Superior temporal gyrus (tissue), 1 donor: Measurements from ENCODE around the gene DCUN1D3.
"Not testable (repeated sequence)": the region's sequence is repeated elsewhere in the genome, so short reads cannot be mapped to it uniquely, and the experiment has no call there.

Experiments used
- DNase-seq: peaks from one replicate; pipeline ENCODE4 v3.0.0-alpha.2; 2016; ENCODE audit errors: extremely low spot score

Gene DCUN1D3, protein sequence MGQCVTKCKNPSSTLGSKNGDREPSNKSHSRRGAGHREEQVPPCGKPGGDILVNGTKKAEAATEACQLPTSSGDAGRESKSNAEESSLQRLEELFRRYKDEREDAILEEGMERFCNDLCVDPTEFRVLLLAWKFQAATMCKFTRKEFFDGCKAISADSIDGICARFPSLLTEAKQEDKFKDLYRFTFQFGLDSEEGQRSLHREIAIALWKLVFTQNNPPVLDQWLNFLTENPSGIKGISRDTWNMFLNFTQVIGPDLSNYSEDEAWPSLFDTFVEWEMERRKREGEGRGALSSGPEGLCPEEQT

DNA sequence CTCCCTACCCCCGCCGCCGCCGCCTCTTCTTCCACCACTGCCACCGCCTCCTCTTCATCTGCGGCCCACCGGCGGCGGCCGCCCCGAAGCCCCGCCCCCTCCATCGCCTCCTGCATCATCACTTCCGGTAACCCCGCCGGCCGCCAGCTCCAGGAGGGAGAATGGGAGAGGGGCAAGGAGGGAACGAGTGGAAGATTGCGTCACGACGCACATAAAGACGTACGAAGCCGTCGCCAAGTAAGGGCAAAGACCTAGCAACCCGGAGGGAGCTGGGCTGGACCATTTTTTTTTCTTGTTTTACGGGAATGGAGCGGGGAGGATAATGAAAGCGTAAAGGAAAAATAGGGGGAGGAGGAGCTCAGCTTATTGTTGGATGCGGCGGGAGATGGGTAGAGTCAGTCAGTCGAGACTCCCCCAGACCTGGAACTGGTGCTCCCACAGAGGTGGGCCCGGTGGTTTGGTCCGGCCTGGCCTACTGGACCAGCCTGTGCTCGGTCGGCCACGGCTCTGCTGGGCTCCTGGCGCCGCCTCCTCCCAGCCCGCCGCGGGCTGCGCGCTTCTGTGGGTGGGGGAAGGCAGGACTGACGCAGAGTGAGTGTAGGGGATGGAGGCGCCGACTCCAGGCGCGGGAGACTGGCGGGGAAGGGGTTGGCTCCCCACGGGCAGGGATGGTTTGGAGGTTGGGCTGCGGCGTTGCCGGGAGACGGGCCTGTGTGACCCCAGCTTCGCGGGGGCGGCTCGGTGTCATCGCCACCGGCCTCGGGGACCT, at the start of gene DCUN1D3, which contains the start of gene LYRM1:
Gene DCUN1D3, minus strand, starts transcription at position 60 of the 769 bp plus-strand sequence. CDS start 37,820 bp downstream, outside the sequence.
Gene LYRM1, plus strand, starts transcription at position 473 of the 769 bp plus-strand sequence. CDS start 14,785 bp downstream, outside the sequence.
- peak; percentile 98 for DNase-seq

DNA sequence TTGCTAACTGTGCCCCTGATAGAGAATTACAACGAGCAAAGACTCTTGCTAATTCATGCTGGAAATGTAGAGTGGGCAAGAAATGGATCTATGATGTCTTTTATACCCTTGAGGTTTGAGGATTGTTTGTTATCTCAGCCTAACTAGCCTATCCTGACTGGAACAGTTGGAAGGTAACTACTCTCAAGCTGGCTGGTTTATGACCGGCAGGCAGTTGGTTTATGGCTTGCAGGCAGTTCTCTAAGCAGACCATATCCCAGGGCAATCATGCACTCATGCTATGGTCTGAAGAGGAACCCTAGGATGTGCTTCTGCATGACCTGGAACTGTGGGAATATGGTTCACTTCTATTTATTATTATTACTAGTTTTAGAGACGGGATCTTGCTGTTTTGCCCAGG, 49.5 kb upstream of the DCUN1D3 start:
- no peak for DNase-seq

DNA sequence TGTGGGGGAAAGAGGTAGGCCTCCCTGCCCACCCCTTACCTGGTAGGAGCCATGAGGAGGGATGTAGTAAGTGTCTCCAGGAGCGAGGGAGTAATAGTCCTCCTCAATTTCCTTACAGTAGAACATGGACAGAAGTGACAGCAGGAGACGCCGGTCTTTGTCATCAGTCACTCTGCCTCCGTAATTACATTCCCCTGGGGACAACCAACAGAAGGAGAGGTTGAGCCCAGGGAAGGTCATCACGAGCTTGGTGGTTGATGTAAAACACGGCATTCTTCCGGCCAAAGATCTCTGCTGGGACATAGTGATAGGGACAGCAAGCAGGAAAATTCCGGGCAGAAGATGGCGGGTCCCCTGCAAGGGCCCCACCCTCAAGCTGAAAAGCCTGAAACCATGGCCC, 48.3 kb upstream of the DCUN1D3 start:
- DNase-seq, result no peak

DNA sequence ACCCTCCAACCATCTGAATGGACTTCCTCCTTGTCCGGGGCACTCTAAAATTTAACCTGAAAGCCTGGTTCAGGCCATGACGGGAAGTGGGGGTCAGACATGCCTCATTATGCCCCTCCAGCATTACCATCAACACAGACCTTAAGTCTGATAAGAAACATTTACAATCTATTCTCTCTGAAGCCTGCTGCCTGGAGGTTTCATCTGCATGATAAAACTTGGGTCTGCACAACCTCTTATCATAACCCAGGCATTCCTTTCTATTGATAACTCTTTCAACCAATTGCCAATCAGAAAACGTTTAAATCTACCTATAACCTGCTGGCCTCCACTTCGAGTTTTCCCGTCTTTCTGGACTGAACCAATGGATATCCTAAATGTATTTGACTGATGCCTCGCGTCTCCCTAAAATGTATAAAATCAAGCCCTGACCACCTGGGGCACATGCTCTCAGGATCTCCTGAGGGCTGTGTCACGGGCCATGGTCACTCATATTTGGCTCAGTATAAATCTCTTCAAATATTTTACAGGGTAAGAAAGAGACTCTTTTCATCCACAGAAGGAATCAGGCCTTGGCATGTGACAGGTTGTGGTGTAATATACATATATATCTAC, 46.0 kb upstream of the DCUN1D3 start:
- no peak for DNase-seq

DNA sequence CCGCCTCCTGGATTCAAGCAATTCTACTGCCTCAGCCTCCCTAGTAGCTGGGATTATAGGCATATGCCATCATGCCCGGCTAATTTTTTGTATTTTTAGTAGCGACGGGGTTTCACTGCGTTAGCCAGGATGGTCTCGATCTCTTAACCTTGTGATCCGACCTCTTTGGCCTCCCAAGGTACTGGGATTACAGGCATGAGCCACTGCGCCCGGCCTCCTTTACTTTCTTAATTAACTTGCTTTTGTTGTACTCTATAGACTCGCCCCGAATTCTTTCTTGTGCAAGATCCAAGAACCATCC, 45.4 kb upstream of the DCUN1D3 start:
- DNase-seq, result not testable (repeated sequence)

DNA sequence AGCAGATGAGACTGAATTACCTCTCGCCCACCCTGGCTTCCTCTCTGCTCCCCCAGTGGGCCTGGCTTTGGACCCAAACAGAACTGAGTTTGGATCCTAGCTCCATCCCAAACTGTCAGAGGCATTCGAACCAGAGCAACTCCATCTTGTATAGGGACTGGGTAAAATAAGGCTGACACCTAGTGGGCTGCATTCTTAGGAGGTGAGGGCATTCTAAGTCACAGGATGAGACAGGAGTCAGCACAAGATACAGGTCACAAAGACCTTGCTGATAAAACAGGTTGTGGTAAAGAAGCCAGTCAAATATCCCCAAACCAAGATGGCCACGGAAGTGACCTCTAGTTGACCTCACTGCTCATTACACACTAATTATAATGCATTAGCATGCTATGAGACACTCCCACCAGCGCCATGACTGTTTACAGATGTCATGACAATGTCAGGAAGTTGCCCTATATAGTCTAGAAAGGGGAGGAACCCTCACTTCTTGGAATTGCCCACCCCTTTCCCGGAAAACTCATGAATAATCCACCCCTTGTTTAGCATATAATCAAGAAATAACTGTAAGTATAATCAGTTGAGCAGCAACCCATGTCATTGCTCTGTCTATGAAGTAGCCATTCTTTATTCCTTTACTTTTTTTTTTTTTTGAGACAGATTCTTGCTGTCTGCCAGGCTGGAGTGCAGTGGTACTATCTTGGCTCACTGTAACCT, 44.9 kb upstream of the DCUN1D3 start:
- DNase-seq, result no peak

DNA sequence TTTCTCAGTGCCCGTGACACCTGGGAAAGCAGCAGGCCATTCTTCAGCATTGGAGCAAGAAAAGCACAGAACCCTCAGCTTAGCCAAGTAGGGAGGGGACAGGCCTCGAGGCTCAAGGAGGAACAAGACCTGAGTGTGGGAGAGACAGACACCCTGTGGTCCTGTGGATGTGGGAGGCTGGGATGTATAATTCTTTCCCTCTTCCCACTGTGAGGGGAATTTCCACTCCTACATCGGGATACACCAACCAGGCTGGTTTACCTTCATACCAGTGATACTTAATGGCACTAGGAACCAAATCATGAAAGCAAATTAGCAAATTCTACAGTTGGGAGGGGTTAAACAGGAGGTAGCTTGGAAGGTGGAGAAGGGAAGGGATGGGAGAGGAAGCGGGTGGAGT, 42.1 kb upstream of the DCUN1D3 start:
- DNase-seq, result no peak

DNA sequence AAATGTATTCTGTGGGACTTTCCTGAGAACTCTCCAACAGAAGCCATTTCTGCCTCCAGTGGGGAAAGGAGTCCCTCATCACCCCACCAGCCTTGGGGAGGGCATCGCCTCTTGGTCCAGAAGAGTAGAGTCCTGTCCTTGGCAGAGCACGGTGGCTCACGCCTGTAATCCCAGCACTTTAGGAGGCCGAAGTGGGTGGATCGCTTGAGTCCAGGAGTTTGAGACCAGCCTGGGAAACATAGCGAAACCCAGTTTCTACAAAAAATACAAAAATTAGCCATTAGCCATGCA, 41.4 kb upstream of the DCUN1D3 start:
- DNase-seq, result no peak

DNA sequence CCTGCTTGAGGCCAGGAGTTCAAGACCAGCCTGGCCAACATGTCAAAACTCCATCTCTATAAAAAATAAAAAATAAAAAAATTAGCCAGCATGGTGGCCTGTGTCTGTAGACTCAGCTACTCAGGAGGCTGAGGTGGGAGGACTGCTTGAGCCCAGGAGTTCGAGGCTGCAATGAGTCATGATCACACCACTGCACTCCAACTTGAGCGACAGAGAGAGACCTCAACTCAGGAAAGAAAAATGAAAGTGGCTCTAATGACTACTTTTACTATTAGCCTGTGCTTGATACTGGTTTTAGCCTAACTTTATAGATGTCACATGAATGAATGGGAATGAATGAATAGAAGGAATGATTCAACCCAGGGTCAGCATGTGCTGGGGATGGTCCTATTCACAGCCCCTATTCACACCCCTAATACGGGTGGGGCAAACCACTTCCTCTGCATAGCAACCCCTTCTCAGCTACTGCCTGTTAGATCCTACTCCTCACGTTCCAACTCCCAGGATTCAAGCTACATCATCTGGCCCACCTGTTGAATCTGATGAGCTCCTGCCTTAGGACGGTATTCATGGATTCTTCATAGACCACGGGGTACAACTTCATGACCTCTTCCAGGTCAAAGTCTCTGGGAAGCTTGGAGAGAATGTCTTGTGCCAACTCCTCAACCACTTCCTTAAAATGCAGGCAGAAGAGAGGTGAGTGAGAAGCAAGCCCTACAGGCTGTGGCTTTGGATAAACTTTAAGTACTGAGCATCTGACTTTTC, 40.9 kb upstream of the DCUN1D3 start:
- no peak for DNase-seq

DNA sequence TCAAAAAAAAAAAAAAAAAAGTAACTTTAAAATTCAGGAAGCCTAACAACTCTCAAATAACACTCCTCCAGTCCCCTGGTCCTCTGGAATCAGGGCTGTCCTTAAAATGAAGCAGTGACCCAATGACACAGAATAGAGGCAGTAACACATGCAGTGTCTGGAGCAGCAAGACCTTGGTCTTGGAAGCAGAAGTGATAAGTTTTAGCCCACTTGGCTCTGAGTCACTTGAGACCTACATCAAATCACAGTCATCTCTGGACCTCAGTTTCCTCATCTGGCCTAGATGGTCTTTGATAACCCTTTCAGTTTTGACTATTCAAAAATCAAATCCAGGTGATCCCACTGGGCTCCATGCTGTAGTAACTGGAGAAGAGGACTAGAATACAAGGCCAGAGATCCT, 39.5 kb upstream of the DCUN1D3 start:
- no peak for DNase-seq

DNA sequence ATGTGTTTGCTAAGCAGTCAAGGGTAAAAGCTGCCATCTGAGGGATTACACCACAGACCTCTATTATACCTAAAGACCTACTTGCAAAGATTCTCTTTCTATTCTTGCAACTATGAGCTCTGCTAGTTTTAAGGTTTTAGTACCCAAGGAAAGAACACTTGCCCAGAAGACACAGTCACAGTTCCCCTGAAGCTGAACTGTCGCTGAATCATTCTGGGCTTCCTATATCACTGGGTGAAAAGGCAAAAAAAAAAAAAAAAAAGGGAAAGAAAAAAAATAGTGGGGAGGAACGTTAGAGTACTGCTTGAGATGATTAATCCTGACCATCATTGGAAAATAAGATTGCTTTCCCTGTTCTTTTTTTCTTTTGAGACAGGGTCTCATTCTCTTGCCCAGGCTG, 38.3 kb upstream of the DCUN1D3 start:
- DNase-seq, result no peak

DNA sequence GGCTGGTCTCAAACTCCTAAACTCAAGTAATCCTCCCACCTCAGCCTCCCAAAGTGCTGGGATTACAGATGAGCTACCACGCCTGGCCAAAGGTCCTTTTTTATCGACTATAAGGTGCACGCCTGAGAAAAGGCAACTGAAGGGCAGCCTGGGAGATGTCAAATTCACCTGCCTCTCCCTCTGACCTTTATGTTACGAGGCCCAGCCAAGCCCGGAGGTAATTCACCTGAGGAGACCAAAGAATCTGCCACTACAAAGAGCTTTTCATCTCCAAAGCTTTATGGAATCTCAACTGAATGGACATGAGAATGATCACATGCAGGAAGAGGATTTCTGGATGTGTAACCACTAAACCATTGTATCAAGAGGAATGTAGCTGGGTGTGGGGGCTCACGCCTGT, 37.6 kb upstream of the DCUN1D3 start:
- DNase-seq, result no peak

DNA sequence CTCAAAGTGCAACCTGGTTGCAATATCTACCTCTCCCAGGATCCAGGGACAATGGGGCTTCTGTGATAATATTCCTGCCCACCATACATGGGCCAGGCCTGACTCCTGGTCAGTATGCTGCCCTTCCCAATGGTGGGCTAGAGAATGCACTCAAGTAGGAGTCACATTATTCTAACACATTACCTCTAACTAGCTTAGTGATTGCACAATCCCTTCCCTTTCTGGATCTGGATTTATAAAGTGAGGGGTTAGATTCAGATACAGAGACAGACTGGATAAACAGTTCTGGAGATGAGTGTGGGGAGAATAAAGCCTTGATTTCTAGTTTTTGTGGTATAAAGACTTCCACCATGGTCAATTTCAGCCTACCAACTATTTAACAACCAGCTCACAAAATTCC, 33.4 kb upstream of the DCUN1D3 start:
- no peak for DNase-seq

DNA sequence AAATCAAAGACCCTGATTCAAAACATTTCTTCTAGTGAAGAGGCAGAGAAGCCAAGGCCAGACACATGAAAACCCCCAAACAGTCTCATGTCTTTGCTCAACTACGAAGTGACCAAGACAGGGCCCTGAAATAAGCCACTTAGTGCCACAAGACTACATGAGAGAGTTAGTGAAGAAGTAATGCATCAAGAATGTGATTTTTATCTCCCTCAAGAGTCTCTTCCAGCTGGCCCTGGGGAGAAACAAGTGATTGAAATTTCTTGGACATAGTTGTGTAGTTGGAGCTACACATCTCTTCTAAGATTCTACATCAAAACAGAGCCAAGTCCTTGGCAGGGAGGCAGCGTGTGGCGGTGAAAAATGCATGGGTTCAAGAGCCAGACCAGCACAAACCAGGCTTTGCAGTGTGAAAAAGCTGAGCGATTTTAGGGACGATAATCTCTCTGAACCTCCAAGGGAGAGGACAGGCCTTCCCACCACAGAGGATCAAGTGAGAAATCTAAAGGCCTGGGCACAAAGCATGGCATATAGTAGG, 31.0 kb upstream of the DCUN1D3 start:
- DNase-seq, result no peak

DNA sequence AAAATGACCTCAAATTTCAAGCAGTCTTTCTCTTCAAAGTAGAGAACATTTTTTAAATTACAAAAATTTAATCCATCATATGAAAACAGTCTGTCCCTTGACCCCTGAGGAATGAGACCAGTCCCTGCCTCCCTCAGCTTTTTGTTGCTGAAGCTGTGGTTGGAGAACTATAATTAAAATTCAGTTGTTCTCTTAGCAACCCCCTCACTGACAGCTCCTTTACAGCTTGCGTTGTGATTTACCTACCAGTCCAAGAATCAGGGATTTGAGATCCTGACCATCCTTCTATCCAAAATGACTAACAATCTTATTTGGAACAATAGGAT, 30.2 kb upstream of the DCUN1D3 start:
- no peak for DNase-seq

DNA sequence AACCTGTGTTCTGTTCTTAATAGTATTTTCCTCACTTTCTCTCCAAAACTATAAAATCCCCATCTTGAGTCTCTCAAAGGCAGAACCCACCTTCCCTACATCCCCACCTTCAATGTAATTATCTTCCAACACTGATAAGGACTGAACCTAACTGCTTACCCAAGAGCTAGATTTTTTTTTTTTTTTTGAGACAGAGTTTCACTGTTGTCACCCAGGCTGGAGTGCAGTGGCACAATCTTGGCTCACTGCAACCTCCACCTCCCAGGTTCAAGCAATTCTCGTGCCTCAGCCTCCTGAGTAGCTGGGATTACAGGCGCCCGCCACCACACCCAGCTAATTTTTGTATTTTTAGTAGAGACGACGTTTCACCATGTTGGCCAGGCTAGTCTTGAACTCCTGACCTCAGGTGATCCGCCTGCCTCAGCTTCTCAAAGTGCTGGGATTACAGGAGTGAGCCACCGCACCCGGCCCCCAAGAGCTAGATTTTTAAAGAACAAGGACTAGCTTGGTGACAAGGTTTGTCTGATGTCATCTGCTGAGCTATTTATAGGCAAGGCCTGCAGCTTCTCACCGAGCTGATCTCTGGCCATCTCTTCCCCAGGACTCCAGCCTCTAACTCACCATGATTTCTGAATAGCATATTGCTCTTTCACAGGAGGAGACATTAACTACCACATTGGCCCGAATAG, 29.7 kb upstream of the DCUN1D3 start:
- not testable (repeated sequence) for DNase-seq

DNA sequence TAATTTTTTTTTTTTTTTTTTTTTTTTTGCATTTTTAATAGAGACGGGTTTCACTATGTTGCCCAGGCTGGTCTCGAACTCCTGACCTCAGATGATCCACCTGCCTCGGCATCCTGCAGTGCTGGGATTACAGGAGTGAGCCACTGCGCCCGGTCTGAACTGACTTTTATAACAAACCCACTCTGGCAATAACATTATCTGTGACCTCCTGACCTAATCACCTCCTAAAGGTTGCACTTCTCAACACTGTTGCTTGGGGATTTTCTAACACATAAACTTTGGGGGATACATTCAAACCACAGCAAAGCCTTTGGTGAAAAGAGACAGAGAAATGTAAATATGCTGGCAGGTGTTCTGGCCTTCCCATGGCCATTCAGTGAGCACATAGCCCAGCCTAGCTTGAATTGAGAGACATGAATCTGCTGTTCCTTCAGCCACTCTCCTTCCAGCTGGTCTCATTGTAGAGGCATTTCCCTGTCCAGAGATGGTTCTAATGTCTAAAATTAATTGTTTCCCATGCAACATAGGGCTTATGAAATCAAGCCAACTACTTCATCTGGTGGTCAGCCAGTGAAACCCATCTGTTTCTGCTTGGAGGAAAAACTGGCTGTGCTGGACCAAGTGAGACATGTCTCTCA, 28.7 kb upstream of the DCUN1D3 start:
- DNase-seq, result no peak

DNA sequence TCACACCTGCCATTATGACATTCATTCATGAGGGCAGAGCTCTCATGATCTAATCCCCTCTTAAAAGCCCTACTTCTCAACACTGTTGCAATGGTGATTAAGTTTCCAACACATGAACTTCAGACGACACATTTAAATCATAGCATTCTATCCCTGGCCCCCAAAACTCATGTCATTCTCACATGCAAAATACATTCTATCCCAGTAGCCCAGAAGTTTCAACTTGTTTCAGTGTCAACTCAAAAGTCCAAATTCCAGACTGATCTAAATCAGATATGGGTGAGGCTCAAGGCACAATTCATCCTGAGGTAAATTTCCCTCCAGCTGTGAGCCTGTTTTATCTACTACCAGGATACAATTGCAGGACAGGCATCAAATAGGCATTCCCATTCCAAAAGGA, 25.6 kb upstream of the DCUN1D3 start:
- no peak for DNase-seq

DNA sequence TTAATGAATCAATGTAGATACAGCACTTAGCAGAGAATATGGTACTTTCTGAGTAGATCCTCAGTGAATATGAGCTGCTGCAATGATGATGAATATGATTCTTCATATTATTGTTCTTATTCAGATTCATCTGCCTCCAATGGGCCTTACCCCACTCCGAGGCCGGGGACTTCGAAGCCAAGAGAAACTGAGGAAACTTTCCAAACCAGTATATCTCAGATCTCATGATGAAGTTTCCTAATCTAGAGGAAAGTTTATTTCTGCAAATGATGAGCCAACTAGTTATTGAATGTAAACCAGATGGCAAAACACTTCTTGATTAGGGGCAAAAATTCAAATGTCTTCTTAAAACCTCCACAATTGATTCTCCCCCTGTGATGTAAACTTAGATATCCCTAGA, 23.7 kb upstream of the DCUN1D3 start:
- no peak for DNase-seq

DNA sequence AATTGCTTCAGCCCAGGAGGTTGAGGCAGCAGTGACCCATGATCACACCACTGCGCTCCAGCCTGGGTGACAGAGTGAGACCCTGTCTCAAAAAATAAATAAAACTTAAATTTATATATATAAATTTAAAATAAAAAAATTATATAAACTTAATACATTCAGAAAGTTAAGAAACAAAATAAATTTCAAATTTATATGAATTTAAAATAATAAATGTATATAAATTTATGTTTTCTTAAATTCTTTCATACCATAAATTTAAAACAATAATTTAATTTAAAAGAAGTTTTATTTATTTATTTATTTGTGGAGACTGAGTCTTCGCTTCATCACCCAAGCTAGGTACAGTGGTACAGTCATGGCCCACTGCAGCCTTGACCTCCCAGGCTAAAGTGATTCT, 20.6 kb upstream of the DCUN1D3 start:
- no peak for DNase-seq

DNA sequence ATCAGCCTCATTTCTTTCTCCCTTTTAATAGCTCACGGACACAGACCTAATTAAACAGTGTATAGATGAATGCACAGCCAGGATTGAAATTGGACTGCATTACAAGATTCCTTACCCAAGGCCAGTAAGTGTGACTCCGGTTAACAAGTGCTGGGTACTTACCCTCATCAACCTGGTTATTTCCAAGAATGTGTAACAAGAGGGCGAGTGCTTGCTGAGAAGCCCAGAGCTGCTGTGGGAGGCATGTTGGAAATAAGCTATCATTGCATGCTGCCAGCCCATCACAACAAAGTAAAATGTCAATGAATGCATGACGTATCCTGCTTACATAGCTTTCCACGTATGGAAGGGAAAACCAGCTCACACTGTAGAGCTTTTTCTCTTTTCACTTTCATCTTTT, 19.9 kb upstream of the DCUN1D3 start:
- DNase-seq, result no peak
